ENCODE results near the gene CIDEA. TPM values are rescaled to one million over a fixed set of nuclear protein-coding genes. Genes with fewer than 3 reads are reported as not detected.

Gene CIDEA
- total and polyA plus RNA-seq, 9 of the 15 experiments (the other 6 are each of a cell fraction or from before 2014, with no cell fraction given), result not detected

DNA sequence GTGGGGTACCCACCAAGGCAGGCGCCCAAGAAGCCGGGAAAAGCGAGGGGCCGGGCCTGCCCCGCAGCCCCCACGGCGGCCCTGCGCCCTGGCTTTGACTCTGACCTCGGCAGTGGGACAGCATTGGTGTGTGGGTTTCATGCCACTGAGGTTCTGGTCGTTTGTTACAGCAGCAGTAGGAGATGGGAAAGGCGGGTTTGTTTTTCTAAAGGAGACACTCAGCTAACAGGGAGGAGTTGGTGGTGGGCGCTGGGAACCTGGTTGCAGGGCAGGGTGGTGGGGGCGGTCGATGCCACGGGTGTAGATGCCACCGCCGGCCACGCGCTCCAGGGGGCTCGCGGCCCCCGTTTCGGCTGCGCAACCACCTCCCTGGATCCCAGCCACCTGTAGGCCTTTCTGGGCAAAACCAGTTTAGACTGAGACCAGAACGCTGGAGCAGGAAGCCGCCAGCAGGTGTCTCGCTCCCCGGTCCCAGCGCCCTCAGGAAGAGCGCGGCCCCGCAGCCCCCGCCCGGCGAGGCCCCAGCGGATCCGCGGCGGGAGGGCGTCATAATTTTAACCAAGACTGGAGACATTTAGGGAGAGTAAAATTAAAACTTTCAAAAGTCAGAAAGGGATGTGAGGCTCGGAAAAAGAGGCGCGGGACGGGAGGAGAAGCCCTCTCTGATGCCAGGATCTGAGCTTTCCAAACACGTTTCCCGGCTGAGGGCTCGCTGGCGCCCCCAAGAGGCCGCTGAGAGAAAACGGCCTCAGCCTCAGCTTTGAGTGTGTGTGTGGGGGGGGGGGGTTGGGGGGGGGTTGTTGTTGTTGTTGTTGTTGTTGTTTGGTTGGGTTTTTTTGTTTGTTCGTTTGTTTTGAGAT, 17.4 kb downstream of the CIDEA start (continued):
- TF ChIP-seq HDAC1 (IDR thresholded peaks at IDR 0.05) (no peak; a peak in 1 of 4 replicates), ZNF124 (CRISPR knock-in tag; IDR thresholded peaks at IDR 0.05) (no peak), TEAD1 (CRISPR knock-in tag; IDR thresholded peaks at IDR 0.05) (no peak), HLTF (IDR thresholded peaks at IDR 0.05) (no peak), BMI1 (IDR thresholded peaks at IDR 0.05; ENCODE audit: low read length) (no peak), EP300 (IDR thresholded peaks at IDR 0.05; ENCODE audit: low read length) (no peak), XRCC4 (IDR thresholded peaks at IDR 0.05; ENCODE audit: extremely low read depth, insufficient read depth, insufficient read length) (no peak), TEAD2 (tag; IDR thresholded peaks at IDR 0.05) (no peak), FIP1L1 (IDR thresholded peaks at IDR 0.05; ENCODE audit: low read depth, low read length, poor library complexity, severe bottlenecking) (peak; percentile 45), CBX5 (IDR thresholded peaks at IDR 0.05; ENCODE audit: borderline replicate concordance, low read depth) (no peak), JUNB (CRISPR knock-in tag; conservative IDR thresholded peaks at IDR 0.05) (no peak), ZNF324 (CRISPR knock-in tag; IDR thresholded peaks at IDR 0.05) (no peak), JUN (IDR thresholded peaks at IDR 0.05; ENCODE audit: borderline replicate concordance, low read depth, low read length) (no peak), JUN (CRISPR knock-in tag; IDR thresholded peaks at IDR 0.05; ENCODE audit: borderline replicate concordance) (no peak), BACH1 (tag; IDR thresholded peaks at IDR 0.05) (no peak), CBX1 (IDR thresholded peaks at IDR 0.05; ENCODE audit: low read depth) (no peak)
- TF ChIP-seq, protein P1, sequence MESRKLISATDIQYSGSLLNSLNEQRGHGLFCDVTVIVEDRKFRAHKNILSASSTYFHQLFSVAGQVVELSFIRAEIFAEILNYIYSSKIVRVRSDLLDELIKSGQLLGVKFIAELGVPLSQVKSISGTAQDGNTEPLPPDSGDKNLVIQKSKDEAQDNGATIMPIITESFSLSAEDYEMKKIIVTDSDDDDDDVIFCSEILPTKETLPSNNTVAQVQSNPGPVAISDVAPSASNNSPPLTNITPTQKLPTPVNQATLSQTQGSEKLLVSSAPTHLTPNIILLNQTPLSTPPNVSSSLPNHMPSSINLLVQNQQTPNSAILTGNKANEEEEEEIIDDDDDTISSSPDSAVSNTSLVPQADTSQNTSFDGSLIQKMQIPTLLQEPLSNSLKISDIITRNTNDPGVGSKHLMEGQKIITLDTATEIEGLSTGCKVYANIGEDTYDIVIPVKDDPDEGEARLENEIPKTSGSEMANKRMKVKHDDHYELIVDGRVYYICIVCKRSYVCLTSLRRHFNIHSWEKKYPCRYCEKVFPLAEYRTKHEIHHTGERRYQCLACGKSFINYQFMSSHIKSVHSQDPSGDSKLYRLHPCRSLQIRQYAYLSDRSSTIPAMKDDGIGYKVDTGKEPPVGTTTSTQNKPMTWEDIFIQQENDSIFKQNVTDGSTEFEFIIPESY (CRISPR knock-in tag; IDR thresholded peaks at IDR 0.05), result no peak
- TF ChIP-seq, protein P2, sequence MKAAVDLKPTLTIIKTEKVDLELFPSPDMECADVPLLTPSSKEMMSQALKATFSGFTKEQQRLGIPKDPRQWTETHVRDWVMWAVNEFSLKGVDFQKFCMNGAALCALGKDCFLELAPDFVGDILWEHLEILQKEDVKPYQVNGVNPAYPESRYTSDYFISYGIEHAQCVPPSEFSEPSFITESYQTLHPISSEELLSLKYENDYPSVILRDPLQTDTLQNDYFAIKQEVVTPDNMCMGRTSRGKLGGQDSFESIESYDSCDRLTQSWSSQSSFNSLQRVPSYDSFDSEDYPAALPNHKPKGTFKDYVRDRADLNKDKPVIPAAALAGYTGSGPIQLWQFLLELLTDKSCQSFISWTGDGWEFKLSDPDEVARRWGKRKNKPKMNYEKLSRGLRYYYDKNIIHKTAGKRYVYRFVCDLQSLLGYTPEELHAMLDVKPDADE (conservative IDR thresholded peaks at IDR 0.05; ENCODE audit: control insufficient read depth, low read depth, low read length), result no peak
- TF ChIP-seq, protein P3, sequence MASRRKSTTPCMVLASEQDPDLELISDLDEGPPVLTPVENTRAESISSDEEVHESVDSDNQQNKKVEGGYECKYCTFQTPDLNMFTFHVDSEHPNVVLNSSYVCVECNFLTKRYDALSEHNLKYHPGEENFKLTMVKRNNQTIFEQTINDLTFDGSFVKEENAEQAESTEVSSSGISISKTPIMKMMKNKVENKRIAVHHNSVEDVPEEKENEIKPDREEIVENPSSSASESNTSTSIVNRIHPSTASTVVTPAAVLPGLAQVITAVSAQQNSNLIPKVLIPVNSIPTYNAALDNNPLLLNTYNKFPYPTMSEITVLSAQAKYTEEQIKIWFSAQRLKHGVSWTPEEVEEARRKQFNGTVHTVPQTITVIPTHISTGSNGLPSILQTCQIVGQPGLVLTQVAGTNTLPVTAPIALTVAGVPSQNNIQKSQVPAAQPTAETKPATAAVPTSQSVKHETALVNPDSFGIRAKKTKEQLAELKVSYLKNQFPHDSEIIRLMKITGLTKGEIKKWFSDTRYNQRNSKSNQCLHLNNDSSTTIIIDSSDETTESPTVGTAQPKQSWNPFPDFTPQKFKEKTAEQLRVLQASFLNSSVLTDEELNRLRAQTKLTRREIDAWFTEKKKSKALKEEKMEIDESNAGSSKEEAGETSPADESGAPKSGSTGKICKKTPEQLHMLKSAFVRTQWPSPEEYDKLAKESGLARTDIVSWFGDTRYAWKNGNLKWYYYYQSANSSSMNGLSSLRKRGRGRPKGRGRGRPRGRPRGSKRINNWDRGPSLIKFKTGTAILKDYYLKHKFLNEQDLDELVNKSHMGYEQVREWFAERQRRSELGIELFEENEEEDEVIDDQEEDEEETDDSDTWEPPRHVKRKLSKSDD (conservative IDR thresholded peaks at IDR 0.05; ENCODE audit: low read length), result no peak
- TF ChIP-seq, protein P4, sequence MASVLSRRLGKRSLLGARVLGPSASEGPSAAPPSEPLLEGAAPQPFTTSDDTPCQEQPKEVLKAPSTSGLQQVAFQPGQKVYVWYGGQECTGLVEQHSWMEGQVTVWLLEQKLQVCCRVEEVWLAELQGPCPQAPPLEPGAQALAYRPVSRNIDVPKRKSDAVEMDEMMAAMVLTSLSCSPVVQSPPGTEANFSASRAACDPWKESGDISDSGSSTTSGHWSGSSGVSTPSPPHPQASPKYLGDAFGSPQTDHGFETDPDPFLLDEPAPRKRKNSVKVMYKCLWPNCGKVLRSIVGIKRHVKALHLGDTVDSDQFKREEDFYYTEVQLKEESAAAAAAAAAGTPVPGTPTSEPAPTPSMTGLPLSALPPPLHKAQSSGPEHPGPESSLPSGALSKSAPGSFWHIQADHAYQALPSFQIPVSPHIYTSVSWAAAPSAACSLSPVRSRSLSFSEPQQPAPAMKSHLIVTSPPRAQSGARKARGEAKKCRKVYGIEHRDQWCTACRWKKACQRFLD (CRISPR knock-in tag; IDR thresholded peaks at IDR 0.05), result no peak

Measured in K562 (cell line).